ENCODE measurements around the gene THNSL1.
"Not testable (repeated sequence)": the region's sequence is repeated elsewhere in the genome, so short reads cannot be mapped to it uniquely, and the experiment has no call there.

Gene THNSL1

GRCh38 chr10:24998044-24998443 lies 18.4 kb upstream of the THNSL1 start:
- DNase-seq: no peak

- DNase-seq: not testable (repeated sequence)
These were observed 4.8 kb upstream of the THNSL1 start for GRCh38 chr10:25011591-25011990.

- no peak for DNase-seq
These were observed 1.8 kb upstream of the THNSL1 start for GRCh38 chr10:25014579-25014978.

- peak; percentile 75 for DNase-seq
These were observed 510 bp upstream of the THNSL1 start, which contains the start of gene ENKUR for GRCh38 chr10:25015828-25016375. ENKUR (minus strand) TSS chr10:25016158; CDS start chr10:25015936, 222 bp downstream.

GRCh38 chr10:25017154-25017590 lies 760 bp downstream of the THNSL1 start:
- peak; percentile 2 for DNase-seq

- DNase-seq: no peak
These were observed 1.2 kb downstream of the THNSL1 start for GRCh38 chr10:25017661-25018060.

- no peak for DNase-seq
These were observed 2.3 kb downstream of the THNSL1 start for GRCh38 chr10:25018703-25019102.

GRCh38 chr10:25023278-25023677 lies 6.9 kb downstream of the THNSL1 start:
- no peak for DNase-seq

- DNase-seq: no peak
These were observed 8.1 kb downstream of the THNSL1 start for GRCh38 chr10:25024528-25024927.

GRCh38 chr10:25026463-25026862 lies 10.1 kb downstream of the THNSL1 start:
- no peak for DNase-seq

- no peak for DNase-seq
These were observed 12.3 kb downstream of the THNSL1 start for GRCh38 chr10:25028711-25029110.

- no peak for DNase-seq
These were observed 13.1 kb downstream of the THNSL1 start for GRCh38 chr10:25029519-25029918.

GRCh38 chr10:25036381-25036780 lies 20.0 kb downstream of the THNSL1 start:
- no peak for DNase-seq

- DNase-seq: no peak
These were observed 21.9 kb downstream of the THNSL1 start for GRCh38 chr10:25038325-25038724.

- DNase-seq: no peak
These were observed 23.1 kb downstream of the THNSL1 start for GRCh38 chr10:25039531-25039930.

- DNase-seq: no peak
These were observed 30.2 kb downstream of the THNSL1 start for GRCh38 chr10:25046641-25047040.

GRCh38 chr10:25047088-25047487 lies 30.7 kb downstream of the THNSL1 start:
- DNase-seq: no peak

- no peak for DNase-seq
These were observed 31.3 kb downstream of the THNSL1 start for GRCh38 chr10:25047591-25048301.

GRCh38 chr10:25048450-25048849 lies 32.0 kb downstream of the THNSL1 start:
- DNase-seq: no peak

GRCh38 chr10:25049966-25050365 lies 33.6 kb downstream of the THNSL1 start:
- no peak for DNase-seq

GRCh38 chr10:25050402-25050801 lies 34.0 kb downstream of the THNSL1 start:
- no peak for DNase-seq

GRCh38 chr10:25052012-25052411 lies 35.6 kb downstream of the THNSL1 start:
- no peak for DNase-seq

- no peak for DNase-seq
These were observed 40.3 kb downstream of the THNSL1 start for GRCh38 chr10:25056726-25057125.

- DNase-seq: no peak
These were observed 41.5 kb downstream of the THNSL1 start for GRCh38 chr10:25057886-25058285.

GRCh38 chr10:25059990-25060389 lies 43.6 kb downstream of the THNSL1 start:
- DNase-seq: no peak
